Keratinocyte (primary cell): Measurements from ENCODE around the gene BMPER. TPM values are rescaled to one million over a fixed set of nuclear protein-coding genes. Genes with fewer than 3 reads are reported as not detected.

Experiments used
- DNase-seq: peaks from one replicate; pipeline ENCODE4 v3.0.0-alpha.2; 2011; ENCODE audit warnings: low read depth, missing footprints, low spot score
- FAIRE-seq: peaks from 2 replicates; lab custom pipeline; 2011; peaks lifted over from hg19 to GRCh38; lab: Jason Lieb, UNC
- H2AFZ ChIP-seq: 2 replicates; pipeline ENCODE4 v1.6.0; 2012; ENCODE audit warnings: low read length, control low read depth, inconsistent platforms; ENCODE audit not compliant: control insufficient read depth
- H3K27ac ChIP-seq: 2 replicates; pipeline ENCODE4 v1.5.1; 2011; ENCODE audit warnings: low read length; ENCODE audit not compliant: control insufficient read depth, insufficient read depth
- H3K27me3 ChIP-seq: 3 replicates; pipeline ENCODE4 v1.6.0; 2011; ENCODE audit warnings: low read length; ENCODE audit not compliant: control insufficient read depth, insufficient read depth; ENCODE audit errors: extremely low read depth
- H3K36me3 ChIP-seq, 2 experiments: 2 replicates in 1 of 2; 3 replicates in 1 of 2; pipeline ENCODE4 v1.5.1; 2011; ENCODE audit warnings: low read length in 2 of 2, mild to moderate bottlenecking in 1 of 2; ENCODE audit not compliant: control insufficient read depth in 2 of 2, insufficient read depth in 2 of 2; ENCODE audit errors: extremely low read depth in 1 of 2
- H3K4me1 ChIP-seq: 3 replicates; pipeline ENCODE4 v1.5.1; 2011; ENCODE audit warnings: low read length; ENCODE audit not compliant: control insufficient read depth, insufficient read depth; ENCODE audit errors: extremely low read depth
- H3K4me2 ChIP-seq: 3 replicates; pipeline ENCODE4 v1.6.0; 2011; ENCODE audit warnings: low read depth, low read length; ENCODE audit not compliant: control insufficient read depth, insufficient read depth; ENCODE audit errors: extremely low read depth
- H3K4me3 ChIP-seq, 3 experiments: fragments of 200-600 bp in 1 of 3; sonication (generic) in 1 of 3; 2 replicates in 2 of 3; 3 replicates in 1 of 3; pipeline ENCODE4 v1.5.1; 2011 to 2016; ENCODE audit warnings: low read length in 3 of 3, mild to moderate bottlenecking in 3 of 3, control low read depth in 2 of 3, inconsistent platforms in 1 of 3, low read depth in 1 of 3, mixed read lengths in 1 of 3, mixed run types in 1 of 3, moderate library complexity in 1 of 3; ENCODE audit not compliant: control insufficient read depth in 2 of 3, insufficient read depth in 2 of 3; ENCODE audit errors: extremely low read depth in 1 of 3
- H3K79me2 ChIP-seq: 2 replicates; pipeline ENCODE4 v1.6.0; 2012; ENCODE audit warnings: low read length; ENCODE audit not compliant: control insufficient read depth, insufficient read depth
- H3K9ac ChIP-seq: 3 replicates; pipeline ENCODE4 v1.6.0; 2011; ENCODE audit warnings: low read length; ENCODE audit not compliant: control insufficient read depth, insufficient read depth; ENCODE audit errors: extremely low read depth
- H3K9me1 ChIP-seq: 3 replicates; pipeline ENCODE4 v1.6.0; 2011; ENCODE audit warnings: low read length; ENCODE audit not compliant: control insufficient read depth, insufficient read depth; ENCODE audit errors: extremely low read depth
- H3K9me3 ChIP-seq: 2 replicates; pipeline ENCODE4 v1.5.1; 2012; ENCODE audit warnings: low read depth, low read length; ENCODE audit not compliant: control insufficient read depth
- H4K20me1 ChIP-seq: 3 replicates; pipeline ENCODE4 v1.6.0; 2011; ENCODE audit warnings: low read length; ENCODE audit not compliant: control insufficient read depth, insufficient read depth; ENCODE audit errors: extremely low read depth
- CTCF ChIP-seq, 3 experiments: IDR thresholded peaks in 1 of 3; conservative IDR thresholded peaks in 1 of 3; optimal IDR thresholded peaks in 1 of 3; 2 replicates in 2 of 3; 3 replicates in 1 of 3; pipeline versions ENCODE3 to v1.5.1; 2011; ENCODE audit warnings: low read length in 3 of 3, mild to moderate bottlenecking in 3 of 3, moderate library complexity in 2 of 3, control low read depth in 1 of 3, inconsistent platforms in 1 of 3; ENCODE audit not compliant: insufficient read depth in 2 of 3; ENCODE audit errors: extremely low read depth in 1 of 3
- EZH2 ChIP-seq: IDR thresholded peaks from one replicate; pipeline ENCODE4 v1.6.1; 2012; ENCODE audit warnings: inconsistent platforms, mild to moderate bottlenecking, low read length, moderate library complexity
- dilution Hi-C: fragments of 300-500 bp; cut with MboI; formaldehyde crosslinking; loops from one replicate; pipeline ENCODE4 v1.7.0; 2020; ENCODE audit warnings: low sequenced_read_pairs; ENCODE audit not compliant: extremely low pct_ligation_motif_present
- polyA plus RNA-seq, 5 experiments: library from polyadenylated mRNA; depleted of rRNA in 3 of 5; stranded (reverse) in 3 of 5; stranded (forward) in 1 of 5; unstranded in 1 of 5; fragments of >200 nt; gene quantifications; 1 replicate in 1 of 5; 2 replicates in 3 of 5; 3 replicates in 1 of 5; pipeline versions ENCODE4 v1.2.1 to v1.2.3, GENCODE V29; 2011 to 2012; ENCODE audit warnings: missing spikeins in 2 of 5, low read depth in 1 of 5, low replicate concordance in 1 of 5

BMPER gene
- polyA plus RNA-seq, 1 donor (not counting 4 experiments of a cell fraction or from before 2014, with no cell fraction given), result 0.67 TPM

GRCh38 chr7:34074421-34074820 is 169.1 kb downstream of the BMPER start:
- no peaks in the 10 kb centered on the region for H3K79me2 ChIP-seq
- no peak overlapping the region for H3K4me3 ChIP-seq
- H3K4me2 ChIP-seq, result no peak overlapping the region
- FAIRE-seq (no peak), DNase-seq (no peak)
- no peaks in the 10 kb centered on the region for H3K9me3 ChIP-seq
- TF ChIP-seq CTCF (optimal IDR thresholded peaks at IDR 0.05 in 1 of 3, IDR thresholded peaks at IDR 0.05 in 1 of 3, conservative IDR thresholded peaks at IDR 0.05 in 1 of 3; ENCODE audit: extremely low read depth in 1 of 3, insufficient read depth in 2 of 3, low read length in 3 of 3), result no peak
- no peak for TF ChIP-seq EZH2
- no peaks in the 10 kb centered on the region for H3K9me1 ChIP-seq
- no peak overlapping the region for H3K9ac ChIP-seq
- no peaks in the 10 kb centered on the region for H3K36me3 ChIP-seq
- peaks cover 14% of the 10 kb centered on the region for H3K4me1 ChIP-seq
- no peaks in the 10 kb centered on the region for H4K20me1 ChIP-seq
- no peak overlapping the region for H3K27ac ChIP-seq
- no peaks in the 10 kb centered on the region for H3K27me3 ChIP-seq
- no peak overlapping the region for H2AFZ ChIP-seq
- dilution Hi-C loops, result no loop called here

DNA sequence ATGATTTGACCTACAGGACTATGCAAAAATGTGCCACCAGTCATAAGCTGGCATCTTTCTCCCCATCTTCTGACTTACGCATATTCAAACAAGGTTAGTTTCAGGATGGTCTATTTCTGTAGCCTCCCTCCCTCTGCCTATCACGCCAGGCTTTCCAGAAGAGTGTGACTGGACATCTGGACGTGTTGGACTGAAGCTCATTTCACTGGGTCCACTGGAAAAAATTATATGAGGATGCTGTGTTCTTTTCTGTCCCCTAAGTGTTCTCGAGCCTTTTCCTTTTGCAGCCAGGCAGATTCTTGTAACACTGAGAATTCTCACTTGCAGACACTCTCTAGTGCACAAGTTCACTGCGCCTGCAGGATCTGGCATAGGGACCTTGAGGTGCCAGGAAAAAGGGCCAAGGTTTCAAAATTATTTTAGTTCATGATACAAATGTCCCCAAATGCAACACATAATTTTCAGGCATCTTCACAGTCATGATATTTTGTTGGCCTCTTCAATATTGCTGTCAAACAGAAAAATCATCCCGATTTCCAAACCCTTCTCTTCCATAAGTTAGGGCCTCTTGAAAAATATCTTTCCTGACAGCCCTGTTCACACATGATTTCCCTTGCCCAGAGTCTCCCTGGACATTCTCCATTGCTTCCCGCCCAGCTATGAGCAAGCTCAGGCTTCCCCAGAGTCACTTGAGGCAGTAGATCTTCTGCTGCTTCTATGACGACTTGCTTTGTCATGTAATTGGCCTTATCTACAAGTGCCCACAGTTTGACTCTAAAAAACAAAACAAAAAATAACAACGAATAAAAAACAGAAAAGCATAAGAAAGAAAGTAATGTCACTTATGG is 170.4 kb downstream of the BMPER start:
- no peak for TF ChIP-seq CTCF (optimal IDR thresholded peaks at IDR 0.05 in 1 of 3, IDR thresholded peaks at IDR 0.05 in 1 of 3, conservative IDR thresholded peaks at IDR 0.05 in 1 of 3; ENCODE audit: extremely low read depth in 1 of 3, insufficient read depth in 2 of 3, low read length in 3 of 3)
- no peak for TF ChIP-seq EZH2
- FAIRE-seq (no peak), DNase-seq (no peak)
- Histone ChIP-seq H3K4me1 (peaks cover 3% of the 10 kb centered on the region), H3K27me3 (no peaks in the 10 kb centered on the region), H3K9ac (no peak overlapping the region), H4K20me1 (no peaks in the 10 kb centered on the region), H3K9me3 (no peaks in the 10 kb centered on the region), H2AFZ (no peak overlapping the region), H3K27ac (no peak overlapping the region), H3K9me1 (no peaks in the 10 kb centered on the region), H3K4me2 (no peak overlapping the region), H3K4me3 (no peak overlapping the region), H3K36me3 (no peaks in the 10 kb centered on the region), H3K79me2 (no peaks in the 10 kb centered on the region)
- dilution Hi-C loops, result no loop called here
